GM12891 (cell line): Measurements from ENCODE around the gene IGFL3.

Experiments
- PAX5 ChIP-seq: IDR thresholded peaks from 2 replicates; pipeline ENCODE4 v1.6.1; 2011; ENCODE audit warnings: low read length, moderate library complexity, mild to moderate bottlenecking; ENCODE audit not compliant: insufficient read depth, severe bottlenecking
- POLR2A ChIP-seq: IDR thresholded peaks from 2 replicates; pipeline ENCODE4 v1.6.1; 2011; ENCODE audit warnings: low read depth, low read length, control low read depth
- POLR2AphosphoS5 ChIP-seq: IDR thresholded peaks from 2 replicates; pipeline ENCODE4 v1.6.1; 2011; ENCODE audit warnings: low read depth, low read length, control low read depth
- SPI1 ChIP-seq: IDR thresholded peaks from 2 replicates; pipeline ENCODE4 v1.6.1; 2011; ENCODE audit warnings: low read depth, low read length, control low read depth
- TAF1 ChIP-seq: IDR thresholded peaks from 2 replicates; pipeline ENCODE4 v1.6.1; 2011; ENCODE audit warnings: low read depth, low read length, control low read depth

DNA sequence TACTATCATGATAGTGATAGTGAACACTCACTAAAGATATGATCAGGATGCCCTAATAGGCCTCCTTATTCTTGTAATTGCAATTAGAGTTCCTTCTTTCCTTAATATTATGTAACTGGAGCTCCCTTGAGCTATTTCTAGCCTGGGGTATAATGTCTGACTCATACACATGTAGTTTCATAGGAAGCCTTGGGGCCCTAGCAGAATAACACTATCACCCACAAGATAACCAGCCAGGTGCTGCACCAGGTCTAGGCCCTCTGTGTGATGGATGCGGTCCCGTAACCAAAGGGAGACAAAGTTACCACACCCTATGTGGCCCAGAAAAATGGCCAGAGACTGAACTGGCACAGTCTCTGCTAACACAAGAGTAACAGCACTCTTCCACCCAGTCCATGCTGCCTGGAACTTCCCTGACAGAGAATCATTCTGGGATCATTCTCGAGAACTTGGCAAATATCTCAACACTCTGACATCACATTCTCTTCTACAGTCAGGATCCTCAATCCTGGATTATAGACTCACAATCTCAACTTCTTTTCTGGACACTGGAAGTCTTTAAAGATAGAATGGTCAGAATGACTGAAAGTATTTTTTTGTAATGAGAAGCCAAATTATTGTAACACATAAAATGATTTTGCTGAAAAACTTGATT lies 51.1 kb downstream of the IGFL3 start:
- TF ChIP-seq POLR2AphosphoS5: no peak
- TF ChIP-seq POLR2A: no peak
- no peak for TF ChIP-seq TAF1
- TF ChIP-seq PAX5: no peak
- no peak for TF ChIP-seq SPI1
